Measurements from ENCODE around the gene EYA2.
"Not testable (repeated sequence)": the region's sequence is repeated elsewhere in the genome, so short reads cannot be mapped to it uniquely, and the experiment has no call there.

The EYA2 gene

GRCh38 chr20:47154089-47154488, 259.4 kb downstream of the EYA2 start:
- no peak for DNase-seq

DNA sequence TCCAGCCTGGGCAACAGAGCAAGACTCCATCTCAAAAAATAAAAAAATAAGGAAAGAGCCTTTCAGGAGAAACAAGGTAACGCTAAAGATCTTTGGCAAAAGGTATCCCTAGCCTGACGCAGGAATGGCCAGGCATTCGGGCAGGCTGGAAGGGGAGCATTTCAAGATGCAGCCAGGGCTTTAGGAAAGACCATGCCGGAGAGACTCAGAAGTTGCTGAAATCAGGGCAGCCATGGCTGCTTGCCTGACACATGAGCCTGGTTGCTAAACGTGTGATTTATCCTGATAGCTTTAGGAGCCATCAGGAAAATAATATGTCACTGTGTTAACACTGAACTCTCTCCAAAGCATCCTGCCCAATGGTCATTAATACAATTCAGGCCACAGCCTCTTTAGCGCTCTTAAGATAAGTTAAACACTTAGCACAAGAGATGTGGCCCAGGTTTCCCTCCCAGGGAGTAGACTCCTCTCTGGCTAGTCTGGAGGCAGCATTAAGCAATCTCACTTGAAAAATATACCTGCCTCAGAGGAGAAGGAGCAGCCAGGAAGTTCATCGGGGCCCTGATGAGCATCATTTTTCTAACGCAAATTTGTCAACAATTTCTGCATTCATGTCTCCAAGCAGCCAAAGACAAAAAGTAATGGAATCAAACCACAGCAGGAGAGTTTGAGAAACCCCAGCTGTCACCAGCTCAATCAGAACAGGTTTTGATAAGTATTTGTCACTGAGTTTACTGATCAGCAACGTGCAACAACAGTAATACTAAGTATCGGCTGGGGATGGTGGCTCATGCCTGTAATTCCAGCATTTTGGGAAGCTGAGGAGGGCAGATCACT, 261.9 kb downstream of the EYA2 start:
- no peak for DNase-seq

- no peak for DNase-seq
These were observed 264.5 kb downstream of the EYA2 start for GRCh38 chr20:47159166-47159565.

DNA sequence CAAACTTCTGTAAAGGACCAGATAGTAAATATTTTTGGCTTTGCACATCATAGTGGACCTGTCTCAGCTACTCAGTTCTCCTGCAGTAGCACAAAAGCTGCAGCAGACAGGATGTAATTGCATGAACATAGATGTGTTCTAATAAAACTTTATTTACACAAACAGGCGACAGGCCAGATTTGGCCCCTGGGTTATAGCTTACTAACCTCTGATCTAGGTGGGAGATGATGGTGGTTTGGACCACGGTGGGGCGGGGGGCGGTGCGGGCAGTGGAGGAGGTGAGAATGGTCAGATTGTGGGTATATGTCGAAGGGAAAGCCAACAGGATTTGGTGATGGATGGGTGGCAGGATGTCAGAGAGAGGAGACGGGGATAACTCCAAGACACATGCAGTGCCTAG, 265.6 kb downstream of the EYA2 start:
- no peak for DNase-seq

- DNase-seq = no peak
These were observed 266.3 kb downstream of the EYA2 start for GRCh38 chr20:47160992-47161391.

- no peak for DNase-seq
These were observed 266.8 kb downstream of the EYA2 start for GRCh38 chr20:47161411-47161810.

DNA sequence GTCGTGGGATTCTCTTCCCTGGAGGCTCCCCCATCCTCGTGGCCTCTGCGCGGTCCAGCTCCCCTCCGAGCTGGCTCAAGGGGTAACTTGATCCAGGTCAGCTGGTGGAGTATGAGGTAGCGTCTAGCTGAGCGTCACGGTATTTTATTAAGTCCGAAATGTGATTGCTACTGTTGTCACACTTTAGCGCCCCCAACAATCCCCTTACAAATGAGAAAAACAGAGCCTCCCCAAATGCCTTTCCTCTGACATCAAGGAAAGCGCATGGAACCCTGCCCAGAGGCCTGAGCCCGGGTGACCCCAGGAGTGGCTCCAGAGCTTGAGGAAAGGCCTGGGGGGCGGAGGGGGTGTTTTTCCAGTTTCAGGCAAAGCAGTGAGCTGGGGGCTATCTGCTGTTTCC, 269.5 kb downstream of the EYA2 start:
- DNase-seq = no peak

- DNase-seq = no peak
These were observed 270.8 kb downstream of the EYA2 start for GRCh38 chr20:47165376-47165865.

GRCh38 chr20:47167846-47168245, 273.2 kb downstream of the EYA2 start:
- DNase-seq = no peak

- no peak for DNase-seq
These were observed 277.9 kb downstream of the EYA2 start for GRCh38 chr20:47172579-47172978.

DNA sequence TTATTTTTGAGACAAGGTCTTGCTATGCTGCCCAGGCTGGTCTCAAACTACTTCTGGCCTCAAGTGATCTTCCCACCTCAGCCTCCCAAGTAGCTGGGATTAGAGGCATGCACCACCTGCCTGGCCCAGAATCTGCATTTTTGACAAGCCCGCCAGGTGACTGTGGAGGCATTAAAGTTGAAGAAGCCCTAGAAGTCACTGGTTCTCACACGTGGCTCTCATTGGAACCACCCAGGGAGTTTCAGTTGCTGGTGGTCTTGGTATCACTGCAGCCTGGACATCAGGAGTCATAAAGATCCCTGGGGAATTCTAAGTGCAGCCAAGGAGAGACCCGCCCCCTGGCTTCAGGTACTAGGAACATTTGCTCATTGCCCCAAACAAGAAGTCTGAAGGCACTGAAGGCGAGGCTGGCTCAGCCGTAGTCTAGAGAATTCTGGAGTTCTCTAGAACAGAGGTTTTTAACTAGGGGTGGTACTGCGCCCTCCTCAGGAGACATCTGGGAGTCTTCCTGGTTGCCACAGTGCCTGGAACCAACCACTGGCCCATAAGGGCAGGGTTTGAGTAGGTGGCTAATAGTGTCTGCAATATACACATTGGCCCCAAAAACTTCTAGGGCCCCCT, 279.1 kb downstream of the EYA2 start:
- DNase-seq = no peak

DNA sequence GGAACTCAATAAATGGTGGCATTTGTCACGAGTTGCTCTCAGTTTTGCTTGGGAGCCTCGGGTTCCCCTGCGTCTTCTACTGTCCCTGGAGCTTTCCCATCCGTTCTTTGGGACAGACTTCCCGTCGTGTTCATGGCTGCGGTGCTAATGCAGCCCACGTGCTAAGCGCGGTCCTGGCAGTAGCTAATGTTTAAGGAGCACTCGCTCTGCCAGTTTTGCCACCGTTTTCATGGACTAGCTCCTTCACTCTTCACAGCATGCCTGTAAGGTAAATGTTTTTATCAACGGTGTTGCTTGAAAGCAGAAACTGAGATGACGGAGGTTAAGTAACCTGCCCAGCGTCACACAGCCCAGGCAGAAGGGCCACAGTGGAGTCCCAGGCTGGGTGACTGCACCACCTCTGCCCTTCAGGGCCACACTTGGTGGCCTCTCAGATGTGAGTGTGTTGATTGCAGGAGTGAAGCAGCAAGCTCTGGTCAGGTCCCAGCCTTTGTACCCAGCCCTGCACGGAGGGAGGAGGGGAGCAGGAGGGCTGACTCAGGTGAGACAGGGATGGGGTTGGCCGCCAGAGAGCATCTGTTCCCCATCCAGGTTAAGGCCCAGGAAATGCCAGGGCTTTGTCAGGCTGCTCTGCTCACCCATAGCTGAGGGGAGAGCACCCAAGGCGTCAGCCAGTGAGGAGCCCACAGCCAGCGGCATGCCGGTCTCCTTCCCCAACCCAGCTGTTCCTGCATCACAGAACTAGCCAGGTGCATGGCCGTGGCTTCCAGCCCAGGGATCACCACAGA, 280.0 kb downstream of the EYA2 start:
- DNase-seq = no peak

GRCh38 chr20:47175493-47175892, 280.9 kb downstream of the EYA2 start:
- no peak for DNase-seq

- DNase-seq = not testable (repeated sequence)
These were observed 281.6 kb downstream of the EYA2 start for GRCh38 chr20:47176217-47176616.

DNA sequence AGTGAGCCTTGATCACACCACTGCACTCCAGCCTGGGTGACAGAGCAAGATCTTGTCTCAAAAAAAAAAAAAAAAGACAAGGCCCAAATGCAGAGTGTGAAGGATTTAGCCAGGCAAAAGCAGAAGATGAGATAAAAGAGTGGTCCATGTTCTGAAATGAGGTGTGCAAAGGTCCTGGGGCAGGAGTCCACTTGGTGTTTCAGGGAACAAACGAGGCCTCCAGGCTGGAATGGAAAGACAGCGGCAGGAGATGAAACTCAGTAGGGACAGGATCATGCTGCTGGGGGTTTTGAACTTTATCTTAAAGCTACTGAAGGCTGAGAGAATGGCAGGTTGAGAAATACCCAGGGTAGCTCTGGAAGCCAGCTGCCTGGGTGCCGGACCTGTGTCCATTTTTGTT, 283.6 kb downstream of the EYA2 start:
- no peak for DNase-seq

DNA sequence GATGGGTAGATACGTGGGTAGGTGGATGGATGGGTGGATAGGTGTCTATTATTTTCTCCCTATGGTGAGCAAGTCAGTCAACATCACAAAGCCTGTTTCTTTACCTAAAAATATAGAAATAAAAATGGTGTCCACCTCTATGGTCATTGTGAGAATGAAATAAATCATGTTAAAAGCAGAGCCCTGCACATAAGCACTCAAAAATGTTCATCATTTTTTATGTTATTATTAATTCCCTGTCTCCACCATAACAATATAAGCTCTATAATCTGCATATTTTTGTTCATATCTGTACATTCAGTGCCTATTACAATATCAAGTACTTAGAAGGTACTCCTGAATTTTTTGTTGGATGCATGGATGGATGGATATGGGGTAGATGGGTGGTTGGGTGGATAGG, 284.2 kb downstream of the EYA2 start:
- no peak for DNase-seq

- DNase-seq = no peak
These were observed 284.6 kb downstream of the EYA2 start for GRCh38 chr20:47179267-47179666.

- DNase-seq = peak in 1 of 2 experiments; percentile 16
These were observed 286.6 kb downstream of the EYA2 start for GRCh38 chr20:47181056-47181862.

GRCh38 chr20:47183367-47183766, 288.7 kb downstream of the EYA2 start:
- DNase-seq = no peak

GRCh38 chr20:47187450-47188195, 293.0 kb downstream of the EYA2 start:
- DNase-seq = peak in 1 of 2 experiments; percentile 8

- DNase-seq = no peak
These were observed 293.9 kb downstream of the EYA2 start for GRCh38 chr20:47188540-47188939.

DNA sequence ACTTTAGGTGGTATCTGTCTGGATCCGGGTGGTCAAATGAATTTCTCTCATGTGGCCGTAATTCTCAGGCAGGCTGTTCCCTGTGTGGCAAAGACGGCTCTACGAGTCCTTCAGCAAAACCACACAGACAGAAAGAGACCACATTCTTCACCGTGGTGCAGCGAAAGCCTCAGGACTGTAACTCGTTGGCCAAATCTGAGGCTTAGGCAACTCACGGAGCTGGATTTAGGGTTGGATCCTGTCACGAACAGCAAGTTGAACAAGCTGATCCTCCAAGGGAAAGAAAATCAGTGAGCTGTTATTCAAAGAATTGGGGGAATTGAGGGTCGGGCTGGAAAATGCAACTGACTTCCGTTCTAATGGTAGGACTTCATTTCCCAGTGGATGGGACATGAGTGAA, 294.4 kb downstream of the EYA2 start:
- no peak for DNase-seq
